Measurements from ENCODE around the gene POU2F2. TPM values are rescaled to one million over a fixed set of nuclear protein-coding genes. Genes with fewer than 3 reads are reported as not detected.

The POU2F2 gene
- polyA plus RNA-seq, 1 of the 3 experiments (the other 2 are of a cell fraction), result 0.49 TPM

- Histone ChIP-seq H2AFZ (ENCODE audit: low read depth) (no peak overlapping the region), H3K4me1 (ENCODE audit: control insufficient read depth in 1 of 2, insufficient read depth in 2 of 2, low read depth in 1 of 2, low read length in 1 of 2) (peaks cover 0 to 13% of the 10 kb centered on the region in 2 experiments; a peak in 1 of 4 replicates), H4K20me1 (ENCODE audit: insufficient read depth) (no peaks in the 10 kb centered on the region), H3K4me2 (no peak overlapping the region), H3K79me2 (ENCODE audit: insufficient read depth) (no peaks in the 10 kb centered on the region), H3K9me2 (no peaks in the 10 kb centered on the region), H3K27me3 (ENCODE audit: insufficient read depth) (no peaks in the 10 kb centered on the region), H3K9me3 (no peaks in the 10 kb centered on the region), H3F3A (replicated peaks; ENCODE audit: insufficient read depth) (peaks cover 3% of the 10 kb centered on the region), H3K9ac (no peak overlapping the region), H3K27ac (ENCODE audit: low read depth in 2 of 2, low read length in 1 of 2) (no peak overlapping the region), H3K4me3 (ENCODE audit: low read depth in 2 of 2, low read length in 1 of 2) (no peak overlapping the region), H3K36me3 (replicated peaks in 1 of 2; ENCODE audit: control insufficient read depth in 1 of 2, insufficient read depth in 2 of 2, low read length in 1 of 2) (no peaks in the 10 kb centered on the region)
- no peak for TF ChIP-seq TAF1 (IDR thresholded peaks at IDR 0.05; ENCODE audit: borderline replicate concordance, low read depth, low read length)
- no peak for TF ChIP-seq REST (IDR thresholded peaks at IDR 0.05; ENCODE audit: low read depth, low read length)
- DNase-seq, result no peak
- ChIA-PET POLR2A (no interaction called here), CTCF (interaction anchor here (1.1 to 5.1 kb wide), 3 partner anchors 12 to 88 kb away, joined by 4 to 27 read pairs (median 6); no protein-coding TSS in a partner anchor)
- 86% methylated on average over 15 of the region's 15 CpGs for WGBS (ENCODE audit: low lambda C conversion rate)
Measured at GRCh38 chr19:42096255-42096837, 35.9 kb downstream of the POU2F2 start.

GRCh38 chr19:42095814-42096230 is 36.4 kb downstream of the POU2F2 start:
- Histone ChIP-seq H3K9me3 (no peaks in the 10 kb centered on the region), H3K27me3 (ENCODE audit: insufficient read depth) (no peaks in the 10 kb centered on the region), H3K4me2 (no peak overlapping the region), H3K4me1 (ENCODE audit: control insufficient read depth in 1 of 2, insufficient read depth in 2 of 2, low read depth in 1 of 2, low read length in 1 of 2) (peaks cover 0 to 13% of the 10 kb centered on the region in 2 experiments; a peak in 1 of 4 replicates), H4K20me1 (ENCODE audit: insufficient read depth) (no peaks in the 10 kb centered on the region), H2AFZ (ENCODE audit: low read depth) (no peak overlapping the region), H3F3A (replicated peaks; ENCODE audit: insufficient read depth) (peaks cover 3% of the 10 kb centered on the region), H3K79me2 (ENCODE audit: insufficient read depth) (no peaks in the 10 kb centered on the region), H3K9me2 (no peaks in the 10 kb centered on the region), H3K9ac (no peak overlapping the region), H3K4me3 (ENCODE audit: low read depth in 2 of 2, low read length in 1 of 2) (no peak overlapping the region), H3K36me3 (replicated peaks in 1 of 2; ENCODE audit: control insufficient read depth in 1 of 2, insufficient read depth in 2 of 2, low read length in 1 of 2) (no peaks in the 10 kb centered on the region), H3K27ac (ENCODE audit: low read depth in 2 of 2, low read length in 1 of 2) (no peak overlapping the region)
- CTCF ChIA-PET, result interaction anchor here (2.3 to 5.1 kb wide), 2 partner anchors 12 to 14 kb away, joined by 6 to 27 read pairs; no protein-coding TSS in a partner anchor
- no peak for DNase-seq
- TF ChIP-seq EP300 (IDR thresholded peaks at IDR 0.05; ENCODE audit: borderline replicate concordance in 1 of 2, low read depth in 1 of 2, low read length in 1 of 2) (no peak), RFX5 (IDR thresholded peaks at IDR 0.05; ENCODE audit: low read length) (no peak), CTCF (IDR thresholded peaks at IDR 0.05) (no peak), SIN3A (IDR thresholded peaks at IDR 0.05; ENCODE audit: borderline replicate concordance, low read depth, low read length) (no peak), ELF1 (IDR thresholded peaks at IDR 0.05) (no peak), ZBTB33 (IDR thresholded peaks at IDR 0.05; ENCODE audit: borderline replicate concordance, low read depth) (no peak), SMC3 (IDR thresholded peaks at IDR 0.05; ENCODE audit: low read depth, low read length) (no peak), RAD21 (IDR thresholded peaks at IDR 0.05; ENCODE audit: low read length) (no peak), NRF1 (IDR thresholded peaks at IDR 0.05; ENCODE audit: low read depth, low read length) (no peak), CHD2 (IDR thresholded peaks at IDR 0.05; ENCODE audit: low read length, partially characterized antibody) (no peak), RCOR1 (IDR thresholded peaks at IDR 0.05; ENCODE audit: low read length) (no peak), MEF2A (IDR thresholded peaks at IDR 0.05; ENCODE audit: borderline replicate concordance, low read depth) (no peak), TEAD4 (IDR thresholded peaks at IDR 0.05; ENCODE audit: borderline replicate concordance, insufficient read depth) (no peak), TCF12 (IDR thresholded peaks at IDR 0.05) (no peak), MXI1 (IDR thresholded peaks at IDR 0.05; ENCODE audit: low read depth, low read length) (no peak), FOXM1 (IDR thresholded peaks at IDR 0.05; ENCODE audit: low read depth) (no peak), GATA2 (CRISPR knock-in tag; IDR thresholded peaks at IDR 0.05) (no peak), FOXJ3 (CRISPR knock-in tag; IDR thresholded peaks at IDR 0.05) (no peak), EZH2phosphoT487 (IDR thresholded peaks at IDR 0.05; ENCODE audit: borderline replicate concordance, low read depth) (no peak)
- 97% methylated on average over 10 of the region's 28 CpGs for WGBS (ENCODE audit: low lambda C conversion rate)
- POLR2A ChIA-PET, result no interaction called here

All from SK-N-SH (cell line).